Measurements from ENCODE around the gene HEMK1. TPM values are rescaled to one million over a fixed set of nuclear protein-coding genes. Genes with fewer than 3 reads are reported as not detected.

Gene HEMK1
- total RNA-seq, 4 donors from 2014 or later: 4.5 to 8.1 (median 7.5) TPM

GRCh38 chr3:50534681-50535330, 34.5 kb upstream of the HEMK1 start:
- no peak for DNase-seq
- TF ChIP-seq CTCF (IDR thresholded peaks at IDR 0.05 in 4 of 5, conservative IDR thresholded peaks at IDR 0.05 in 1 of 5): no peak
- no peak for TF ChIP-seq POLR2A (IDR thresholded peaks at IDR 0.05)
- Histone ChIP-seq H3K9me3 (no peaks in the 10 kb centered on the region), H3K27me3 (no peaks in the 10 kb centered on the region), H3K4me3 (no peak overlapping the region), H3K4me1 (no peaks in the 10 kb centered on the region), H3K36me3 (no peaks in the 10 kb centered on the region), H3K27ac (no peak overlapping the region)
- ATAC-seq: no peak
- in situ Hi-C loops (cut with MboI; ENCODE audit: low sequenced_read_pairs in 4 of 4) (loop anchor here in 2 of 4 donors (10.0 to 25.0 kb wide), 2 partner anchors 100 to 173 kb away; partner anchors contain the start of genes CYB561D2 (in 1 of the 2), NPRL2 (in 1 of the 2) and TMEM115 (in 1 of the 2)), intact Hi-C loops (cut with DNase I; ENCODE audit: low total_unique reads) (no loop called here)

- H3K4me1 ChIP-seq: no peaks in the 10 kb centered on the region
- no peak overlapping the region for H3K27ac ChIP-seq
- no peaks in the 10 kb centered on the region for H3K36me3 ChIP-seq
- ATAC-seq: no peak
- no peaks in the 10 kb centered on the region for H3K9me3 ChIP-seq
- DNase-seq: no peak
- in situ Hi-C loops (cut with MboI; ENCODE audit: low sequenced_read_pairs in 4 of 4) (loop anchor here in 2 of 4 donors (10.0 to 25.0 kb wide), 2 partner anchors 102 to 174 kb away; partner anchors contain the start of genes CYB561D2 (in 1 of the 2), NPRL2 (in 1 of the 2) and TMEM115 (in 1 of the 2)), intact Hi-C loops (cut with DNase I; ENCODE audit: low total_unique reads) (no loop called here)
- TF ChIP-seq POLR2A (IDR thresholded peaks at IDR 0.05) (no peak), CTCF (IDR thresholded peaks at IDR 0.05 in 4 of 5, conservative IDR thresholded peaks at IDR 0.05 in 1 of 5) (no peak)
- H3K4me3 ChIP-seq: no peak overlapping the region
- no peaks in the 10 kb centered on the region for H3K27me3 ChIP-seq
Measured at GRCh38 chr3:50536471-50537180, 32.7 kb upstream of the HEMK1 start.

- Histone ChIP-seq H3K4me1 (no peaks in the 10 kb centered on the region), H3K9me3 (no peaks in the 10 kb centered on the region), H3K4me3 (no peak overlapping the region), H3K36me3 (no peaks in the 10 kb centered on the region), H3K27me3 (no peaks in the 10 kb centered on the region), H3K27ac (no peak overlapping the region)
- DNase-seq (no peak), ATAC-seq (no peak)
- in situ Hi-C loops (cut with MboI; ENCODE audit: low sequenced_read_pairs in 4 of 4) (loop anchor here in 2 of 4 donors (10.0 to 25.0 kb wide), 2 partner anchors 103 to 175 kb away; partner anchors contain the start of genes CYB561D2 (in 1 of the 2), NPRL2 (in 1 of the 2) and TMEM115 (in 1 of the 2)), intact Hi-C loops (cut with DNase I; ENCODE audit: low total_unique reads) (no loop called here)
- TF ChIP-seq CTCF (IDR thresholded peaks at IDR 0.05 in 4 of 5, conservative IDR thresholded peaks at IDR 0.05 in 1 of 5) (no peak), POLR2A (IDR thresholded peaks at IDR 0.05) (no peak)
Measured at GRCh38 chr3:50537421-50538129, 31.7 kb upstream of the HEMK1 start.

- in situ Hi-C loops (cut with MboI; ENCODE audit: low sequenced_read_pairs in 4 of 4) (loop anchor here in 3 of 4 donors (5.0 to 25.0 kb wide), 4 partner anchors 105 to 195 kb away; partner anchors contain the start of genes ZMYND10 (in 2 of the 3), CYB561D2 (in 1 of the 3), NPRL2 (in 1 of the 3) and RASSF1 (in 1 of the 3)), intact Hi-C loops (cut with DNase I; ENCODE audit: low total_unique reads) (no loop called here)
- ATAC-seq (no peak), DNase-seq (no peak)
- Histone ChIP-seq H3K27ac (no peak overlapping the region), H3K9me3 (no peaks in the 10 kb centered on the region), H3K36me3 (no peaks in the 10 kb centered on the region), H3K27me3 (no peaks in the 10 kb centered on the region), H3K4me1 (no peaks in the 10 kb centered on the region), H3K4me3 (no peak overlapping the region)
- TF ChIP-seq CTCF (IDR thresholded peaks at IDR 0.05 in 4 of 5, conservative IDR thresholded peaks at IDR 0.05 in 1 of 5): no peak
- no peak for TF ChIP-seq POLR2A (IDR thresholded peaks at IDR 0.05)
Measured at GRCh38 chr3:50539356-50540286, 29.7 kb upstream of the HEMK1 start.

All from gastrocnemius medialis (tissue), 4 donors.